ENCODE results near the gene ABCB10.

The ABCB10 gene

DNA sequence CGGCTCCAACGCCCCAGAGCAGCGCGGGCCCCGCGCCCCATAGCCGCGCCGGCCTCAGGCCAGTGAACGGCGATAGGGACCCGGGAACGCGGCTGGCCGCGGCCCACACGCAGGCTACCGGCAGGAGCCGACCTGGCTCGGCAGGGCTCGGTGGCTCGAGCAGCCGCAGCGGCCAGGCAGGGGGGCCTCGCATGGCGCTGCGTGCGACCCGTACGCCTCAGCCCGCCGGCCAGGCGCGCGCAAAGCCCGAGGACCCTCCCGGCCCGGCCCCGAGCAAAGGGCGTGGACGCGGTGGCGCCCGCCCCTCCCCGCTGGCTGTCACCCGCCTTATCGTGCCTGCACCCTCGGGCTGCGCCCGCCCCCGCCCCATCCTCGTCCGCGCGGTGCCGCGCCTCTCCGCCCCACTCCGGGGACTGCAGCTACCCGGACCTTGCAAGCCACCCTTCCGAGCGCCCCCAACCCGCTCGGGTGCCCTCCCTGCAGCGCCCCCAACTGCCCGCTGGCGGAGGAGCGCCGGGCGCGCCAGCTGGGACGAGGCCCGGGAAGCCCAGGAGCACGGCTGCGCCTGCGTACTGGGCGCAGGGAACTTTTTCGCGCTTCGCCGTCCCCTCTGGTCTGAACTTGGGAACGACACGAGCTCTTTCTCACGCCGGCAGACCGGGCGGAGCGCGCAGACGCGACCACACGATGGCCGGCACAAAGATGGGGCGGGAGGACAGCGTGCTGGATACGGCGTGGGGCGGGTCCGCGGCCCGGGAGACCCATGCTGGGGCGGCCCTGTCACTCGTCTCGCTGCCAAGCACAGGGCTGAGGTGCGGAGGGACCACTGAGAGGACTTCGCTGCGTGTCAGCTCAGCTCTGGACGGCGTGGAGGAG is at the start of gene ABCB10:
TSS of gene ABCB10 (minus strand) at position 248 of the 876 bp plus-strand sequence. CDS start at position 193, 55 bp downstream.
- TF ChIP-seq, protein P1, sequence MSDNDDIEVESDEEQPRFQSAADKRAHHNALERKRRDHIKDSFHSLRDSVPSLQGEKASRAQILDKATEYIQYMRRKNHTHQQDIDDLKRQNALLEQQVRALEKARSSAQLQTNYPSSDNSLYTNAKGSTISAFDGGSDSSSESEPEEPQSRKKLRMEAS (IDR thresholded peaks at IDR 0.05; ENCODE audit: low read depth, low read length), result peak; percentile 85
- peak; percentile 48 for TF ChIP-seq POLR2A (IDR thresholded peaks at IDR 0.05; ENCODE audit: extremely low read depth, insufficient read length)
- peak; percentile 55; the same call in 1 of the 2 replicates for TF ChIP-seq MYC (IDR thresholded peaks at IDR 0.05; ENCODE audit: low read depth, low read length)
- TF ChIP-seq, protein P2, sequence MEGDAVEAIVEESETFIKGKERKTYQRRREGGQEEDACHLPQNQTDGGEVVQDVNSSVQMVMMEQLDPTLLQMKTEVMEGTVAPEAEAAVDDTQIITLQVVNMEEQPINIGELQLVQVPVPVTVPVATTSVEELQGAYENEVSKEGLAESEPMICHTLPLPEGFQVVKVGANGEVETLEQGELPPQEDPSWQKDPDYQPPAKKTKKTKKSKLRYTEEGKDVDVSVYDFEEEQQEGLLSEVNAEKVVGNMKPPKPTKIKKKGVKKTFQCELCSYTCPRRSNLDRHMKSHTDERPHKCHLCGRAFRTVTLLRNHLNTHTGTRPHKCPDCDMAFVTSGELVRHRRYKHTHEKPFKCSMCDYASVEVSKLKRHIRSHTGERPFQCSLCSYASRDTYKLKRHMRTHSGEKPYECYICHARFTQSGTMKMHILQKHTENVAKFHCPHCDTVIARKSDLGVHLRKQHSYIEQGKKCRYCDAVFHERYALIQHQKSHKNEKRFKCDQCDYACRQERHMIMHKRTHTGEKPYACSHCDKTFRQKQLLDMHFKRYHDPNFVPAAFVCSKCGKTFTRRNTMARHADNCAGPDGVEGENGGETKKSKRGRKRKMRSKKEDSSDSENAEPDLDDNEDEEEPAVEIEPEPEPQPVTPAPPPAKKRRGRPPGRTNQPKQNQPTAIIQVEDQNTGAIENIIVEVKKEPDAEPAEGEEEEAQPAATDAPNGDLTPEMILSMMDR (IDR thresholded peaks at IDR 0.05; ENCODE audit: low read depth, low read length), result peak; percentile 84
- peak; percentile 99 for DNase-seq (ENCODE audit: low read depth)
- peak within 1 kb of the TSS; percentile 99 for H3K4me3 ChIP-seq (ENCODE audit: low read depth, low read length)

GRCh38 chr1:229607370-229607769 is 48.9 kb upstream of the ABCB10 start:
- TF ChIP-seq, protein P2 (IDR thresholded peaks at IDR 0.05; ENCODE audit: low read depth, low read length), result no peak
- TF ChIP-seq, protein P1 (IDR thresholded peaks at IDR 0.05; ENCODE audit: low read depth, low read length), result no peak
- TF ChIP-seq MYC (IDR thresholded peaks at IDR 0.05; ENCODE audit: low read depth, low read length), result no peak
- TF ChIP-seq POLR2A (IDR thresholded peaks at IDR 0.05; ENCODE audit: extremely low read depth, insufficient read length), result no peak
- no peak for DNase-seq (ENCODE audit: low read depth)
- no peak overlapping the region for H3K4me3 ChIP-seq (ENCODE audit: low read depth, low read length)

- TF ChIP-seq MYC (IDR thresholded peaks at IDR 0.05; ENCODE audit: low read depth, low read length) (no peak), POLR2A (IDR thresholded peaks at IDR 0.05; ENCODE audit: extremely low read depth, insufficient read length) (no peak)
- TF ChIP-seq, protein P1 (IDR thresholded peaks at IDR 0.05; ENCODE audit: low read depth, low read length), result no peak
- TF ChIP-seq, protein P2 (IDR thresholded peaks at IDR 0.05; ENCODE audit: low read depth, low read length), result no peak
- DNase-seq (ENCODE audit: low read depth), result no peak
Observed at GRCh38 chr1:229603371-229604005, 45.0 kb upstream of the ABCB10 start.

DNA sequence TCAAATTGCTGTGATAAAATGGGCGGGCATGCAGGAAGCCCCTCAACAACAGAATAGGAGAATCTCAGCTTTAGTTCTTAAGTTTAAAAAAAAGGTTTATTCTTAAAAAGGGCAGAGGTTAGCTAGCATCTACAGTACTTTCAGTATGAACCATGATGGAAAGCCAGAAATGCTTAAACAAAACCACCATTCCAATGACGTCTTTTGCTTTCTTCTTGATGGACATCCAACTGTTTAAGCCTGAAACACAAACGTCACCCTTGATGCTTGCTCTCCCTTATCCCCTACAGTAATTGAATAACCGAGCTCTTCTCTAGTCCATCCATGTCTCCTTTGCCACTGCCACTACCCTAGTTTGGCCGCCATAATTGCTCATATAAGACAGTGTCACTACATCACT is 41.7 kb upstream of the ABCB10 start:
- no peak overlapping the region for H3K4me3 ChIP-seq (ENCODE audit: low read depth, low read length)
- DNase-seq (ENCODE audit: low read depth), result no peak
- no peak for TF ChIP-seq POLR2A (IDR thresholded peaks at IDR 0.05; ENCODE audit: extremely low read depth, insufficient read length)

More at GRCh38 chr1:229603371-229604005, 45.0 kb upstream of the ABCB10 start:
- no peak overlapping the region for H3K4me3 ChIP-seq (ENCODE audit: low read depth, low read length)

- no peak for DNase-seq (ENCODE audit: low read depth)
- TF ChIP-seq MYC (IDR thresholded peaks at IDR 0.05; ENCODE audit: low read depth, low read length), result no peak
- TF ChIP-seq, protein P2 (IDR thresholded peaks at IDR 0.05; ENCODE audit: low read depth, low read length), result no peak
- no peak for TF ChIP-seq POLR2A (IDR thresholded peaks at IDR 0.05; ENCODE audit: extremely low read depth, insufficient read length)
- TF ChIP-seq, protein P1 (IDR thresholded peaks at IDR 0.05; ENCODE audit: low read depth, low read length), result no peak
- no peak overlapping the region for H3K4me3 ChIP-seq (ENCODE audit: low read depth, low read length)
Observed at GRCh38 chr1:229599218-229599954, 40.9 kb upstream of the ABCB10 start.

Data from NB4 (cell line).